Panc1 (cell line): ENCODE data around the gene GRM3. TPM values are rescaled to one million over a fixed set of nuclear protein-coding genes. Genes with fewer than 3 reads are reported as not detected.

ENCODE experiments used
- ATAC-seq: fragments of 200-7000 bp; cut with Tn5 transposase; 2 replicates; pipeline ENCODE4 v1.9.1; 2020; ENCODE audit warnings: mild to moderate bottlenecking, moderate library complexity
- BruUV-seq: library from RNA; stranded (reverse); fragments of 400-500 nt; replicated peaks from 2 replicates; lab custom pipeline; 2021; lab: Mats Ljungman, UMichigan
- CTCF ChIA-PET: fragments of 300-600 bp; sonication (Branson Sonifier 250); formaldehyde crosslinking; loops from one replicate; lab custom pipeline; 2022; ENCODE audit warnings: antibody characterized with exemption; lab: Charles Lee
- POLR2A ChIA-PET: fragments of 300-600 bp; sonication (Branson Sonifier 250); formaldehyde crosslinking; loops from one replicate; lab custom pipeline; 2022; ENCODE audit warnings: antibody characterized with exemption; lab: Charles Lee
- DNase-seq: peaks from one replicate; pipeline ENCODE4 v3.0.0-alpha.2; 2010; ENCODE audit warnings: low read depth, low spot score
- H3K27ac ChIP-seq: 2 replicates; pipeline ENCODE4 v1.5.1; 2011; ENCODE audit warnings: mild to moderate bottlenecking, low read length, inconsistent platforms
- H3K27me3 ChIP-seq: fragments of 200-500 bp; sonication (Bioruptor generic); 2 replicates; pipeline ENCODE4 v1.6.0; 2014; ENCODE audit warnings: low read length, inconsistent platforms; ENCODE audit not compliant: control insufficient read depth, insufficient read depth
- H3K36me3 ChIP-seq: fragments of 200-500 bp; sonication (Bioruptor generic); 2 replicates; pipeline ENCODE4 v1.5.1; 2014; ENCODE audit warnings: inconsistent platforms, mild to moderate bottlenecking, low read length, moderate library complexity; ENCODE audit not compliant: control insufficient read depth, insufficient read depth
- H3K4me1 ChIP-seq: 2 replicates; pipeline ENCODE4 v1.5.1; 2011; ENCODE audit warnings: inconsistent platforms, mild to moderate bottlenecking, low read length, moderate library complexity; ENCODE audit not compliant: control insufficient read depth, insufficient read depth
- H3K4me3 ChIP-seq, 2 experiments: 2 replicates each; pipeline ENCODE4 v1.5.1; 2011 to 2012; ENCODE audit warnings: low read depth in 2 of 2, low read length in 2 of 2, mild to moderate bottlenecking in 2 of 2, inconsistent platforms in 1 of 2, moderate library complexity in 1 of 2
- H3K9me3 ChIP-seq: fragments of 200-500 bp; sonication (Bioruptor generic); 2 replicates; pipeline ENCODE4 v1.5.1; 2014; ENCODE audit warnings: low read depth, mild to moderate bottlenecking, inconsistent platforms, low read length, moderate library complexity; ENCODE audit not compliant: control insufficient read depth, insufficient read depth
- CTCF ChIP-seq: fragments of 450-650 bp; IDR thresholded peaks from 2 replicates; pipeline ENCODE4 v1.5.1; 2017; ENCODE audit warnings: mild to moderate bottlenecking
- POLR2AphosphoS5 ChIP-seq: IDR thresholded peaks from 2 replicates; pipeline ENCODE4 v1.6.1; 2012; ENCODE audit warnings: mild to moderate bottlenecking, low read depth, low read length, moderate library complexity
- REST ChIP-seq, 2 experiments: IDR thresholded peaks; 2 replicates each; pipeline ENCODE4 v1.6.1; 2011 to 2012; ENCODE audit warnings: low read depth in 2 of 2, control low read depth in 1 of 2, low read length in 1 of 2, mild to moderate bottlenecking in 1 of 2, moderate library complexity in 1 of 2; ENCODE audit not compliant: insufficient read depth in 1 of 2
- SIN3A ChIP-seq: IDR thresholded peaks from 2 replicates; pipeline ENCODE4 v1.6.1; 2012; ENCODE audit warnings: low read depth, mild to moderate bottlenecking, low read length, moderate library complexity, borderline replicate concordance; ENCODE audit not compliant: insufficient read depth
- TCF7L2 ChIP-seq: IDR thresholded peaks from 2 replicates; pipeline ENCODE4 v1.6.1; 2011; ENCODE audit warnings: mild to moderate bottlenecking, low read depth, low read length, inconsistent platforms
- in situ Hi-C: cut with HindIII; loops from 2 replicates; pipeline ENCODE4 v1.10.0; 2016; ENCODE audit warnings: low sequenced_read_pairs, low pct_unique_long_range_greater_than_20kb
- intact Hi-C: fragments of 100-400 bp; cut with micrococcal nuclease; formaldehyde crosslinking; loops from one replicate; pipeline ENCODE4 v1.10.0; 2022; ENCODE audit not compliant: unreplicated experiment
- total RNA-seq: library from RNA; stranded (reverse); gene quantifications from one replicate; pipeline ENCODE4 v1.2.1, GENCODE V29; 2021; ENCODE audit not compliant: unreplicated experiment

The GRM3 gene
- total RNA-seq, 1 experiment from 2014 or later = not detected

- no peak overlapping the region for H3K27ac ChIP-seq
- no peaks in the 10 kb centered on the region for H3K36me3 ChIP-seq
- H3K4me1 ChIP-seq = no peaks in the 10 kb centered on the region
- CTCF ChIA-PET = no interaction called here
- POLR2A ChIA-PET = no interaction called here
- no peaks in the 10 kb centered on the region for H3K27me3 ChIP-seq
- BruUV-seq = no TSS peak
- DNase-seq (no peak), ATAC-seq (no peak)
- intact Hi-C loops = no loop called here
- in situ Hi-C loops = no loop called here
- no peaks in the 10 kb centered on the region for H3K9me3 ChIP-seq
- no peak for TF ChIP-seq POLR2AphosphoS5
- no peak for TF ChIP-seq CTCF
- no peak for TF ChIP-seq TCF7L2
- no peak overlapping the region for H3K4me3 ChIP-seq
Observed at GRCh38 chr7:86748843-86749719, 105.4 kb downstream of the GRM3 start.

GRCh38 chr7:86749741-86750665 lies 106.3 kb downstream of the GRM3 start:
- DNase-seq = no peak
- POLR2A ChIA-PET = no interaction called here
- intact Hi-C loops = no loop called here
- H3K9me3 ChIP-seq = no peaks in the 10 kb centered on the region
- H3K4me3 ChIP-seq = no peak overlapping the region
- no peak for TF ChIP-seq TCF7L2
- TF ChIP-seq POLR2AphosphoS5 = no peak
- TF ChIP-seq REST (IDR thresholded peaks at IDR 0.05; ENCODE audit: insufficient read depth in 1 of 2, low read depth in 2 of 2, low read length in 1 of 2) = no peak
- no peak for TF ChIP-seq CTCF
- TF ChIP-seq SIN3A = no peak
- BruUV-seq = no TSS peak
- no peak overlapping the region for H3K27ac ChIP-seq
- no peaks in the 10 kb centered on the region for H3K27me3 ChIP-seq
- no peak for ATAC-seq
- CTCF ChIA-PET = no interaction called here
- H3K36me3 ChIP-seq = no peaks in the 10 kb centered on the region
- in situ Hi-C loops = no loop called here
- no peaks in the 10 kb centered on the region for H3K4me1 ChIP-seq
